ENCODE measurements around the gene PREX1.
A peak's percentile ranks its signal among the peaks of the same experiment; 100 is the strongest.

Gene PREX1

DNA sequence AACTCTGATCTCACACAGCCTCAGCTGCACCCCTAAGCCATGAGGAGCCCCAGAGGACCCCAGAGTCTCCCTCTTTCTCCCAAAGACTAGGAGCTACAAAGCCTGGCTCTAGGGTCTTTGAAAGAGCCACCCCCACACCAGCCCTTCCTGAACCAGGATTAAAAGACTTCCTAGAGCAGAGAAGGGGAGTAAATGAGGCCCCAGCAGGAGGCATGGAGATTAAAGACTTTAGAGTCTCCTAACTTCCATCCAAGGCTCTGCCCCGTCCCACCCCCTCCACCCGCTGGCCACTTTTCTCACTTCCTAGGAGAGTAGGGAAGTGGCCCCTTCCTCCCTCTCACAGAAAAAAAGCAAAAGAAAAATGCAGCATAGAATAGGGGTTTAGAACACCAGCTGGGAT, 1.7 kb downstream of the PREX1 start:
- H3K4me1 ChIP-seq (ENCODE audit: control insufficient read depth in 1 of 2, insufficient read depth in 2 of 2, low read length in 2 of 2): peaks cover 0 to 18% of the 10 kb centered on the region in 2 donors
- no peaks in the 10 kb centered on the region for H3K36me3 ChIP-seq (ENCODE audit: control insufficient read depth in 1 of 2, insufficient read depth in 2 of 2, low read length in 2 of 2)
- peak overlapping the region; percentile 51 to 71 for H3K4me3 ChIP-seq (ENCODE audit: low read depth in 1 of 2, low read length in 2 of 2)
- peaks cover 17 to 24% of the 10 kb centered on the region in 2 donors for H3K27me3 ChIP-seq (ENCODE audit: control insufficient read depth in 1 of 2, insufficient read depth in 2 of 2, low read length in 2 of 2)
- H3K9me3 ChIP-seq (ENCODE audit: control insufficient read depth in 1 of 2, low read length in 2 of 2): no peaks in the 10 kb centered on the region
- H3K9ac ChIP-seq (ENCODE audit: low read depth in 1 of 2, low read length in 2 of 2): peak overlapping the region in 1 of 2 donors; percentile 7
- no peak overlapping the region for H3K27ac ChIP-seq (ENCODE audit: low read depth, low read length)

DNA sequence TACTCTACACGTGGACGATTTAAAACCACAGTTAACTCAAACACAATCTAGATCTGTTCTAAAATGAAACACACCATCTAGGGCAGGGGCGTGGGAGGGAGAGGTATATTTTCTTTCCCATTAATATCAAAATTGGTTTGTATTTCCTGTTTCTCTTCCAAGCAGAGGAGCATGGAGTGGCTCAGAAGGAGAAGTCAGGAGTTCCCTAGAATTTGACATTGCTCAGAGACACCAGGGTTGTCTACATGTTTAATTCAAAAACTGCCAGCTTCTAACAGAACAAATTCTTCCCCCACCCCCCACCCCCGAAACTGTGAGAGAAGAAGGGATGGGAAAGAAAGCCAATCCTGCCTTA, 2.3 kb downstream of the PREX1 start:
- Histone ChIP-seq H3K27me3 (ENCODE audit: control insufficient read depth in 1 of 2, insufficient read depth in 2 of 2, low read length in 2 of 2) (peaks cover 17 to 22% of the 10 kb centered on the region in 2 donors), H3K9me3 (ENCODE audit: control insufficient read depth in 1 of 2, low read length in 2 of 2) (no peaks in the 10 kb centered on the region), H3K9ac (ENCODE audit: low read depth in 1 of 2, low read length in 2 of 2) (no peak overlapping the region), H3K36me3 (ENCODE audit: control insufficient read depth in 1 of 2, insufficient read depth in 2 of 2, low read length in 2 of 2) (no peaks in the 10 kb centered on the region), H3K27ac (ENCODE audit: low read depth, low read length) (no peak overlapping the region), H3K4me3 (ENCODE audit: low read depth in 1 of 2, low read length in 2 of 2) (peak overlapping the region; percentile 51 to 71), H3K4me1 (ENCODE audit: control insufficient read depth in 1 of 2, insufficient read depth in 2 of 2, low read length in 2 of 2) (peaks cover 0 to 19% of the 10 kb centered on the region in 2 donors)

DNA sequence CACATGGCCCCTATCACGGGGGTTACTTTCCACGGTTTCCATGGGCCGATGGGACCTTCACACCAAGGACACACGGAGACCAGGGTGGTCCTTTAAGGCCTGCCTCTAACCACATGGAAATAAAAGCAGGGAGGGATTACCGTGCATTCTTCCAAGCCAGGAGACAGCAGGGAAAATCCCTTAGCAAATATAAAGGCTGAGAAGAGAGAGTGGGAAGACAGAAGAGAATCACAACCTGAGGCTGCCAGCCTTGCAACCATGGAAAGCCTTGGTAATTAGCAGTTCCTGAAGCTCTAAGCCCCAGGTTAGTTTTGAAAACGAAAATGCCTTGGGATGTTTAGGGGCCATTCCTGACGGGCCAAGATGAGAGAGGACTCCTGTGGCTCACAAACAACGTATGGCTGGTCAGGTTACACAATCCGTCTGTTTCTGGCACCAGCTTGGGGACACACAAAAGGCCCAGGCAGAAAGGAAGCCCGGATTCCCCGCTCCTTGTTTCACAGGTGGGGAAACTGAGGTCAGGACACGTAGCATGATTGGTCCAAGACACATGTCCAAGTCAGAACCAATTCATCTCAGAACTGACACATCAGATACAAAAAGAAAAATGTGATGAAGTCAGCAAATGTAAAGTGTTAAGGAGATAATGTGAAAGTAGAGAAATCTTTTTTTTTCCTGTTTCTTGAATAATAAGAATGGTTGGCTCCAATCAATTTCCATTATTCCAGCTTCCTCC, 2.8 kb downstream of the PREX1 start:
- no peaks in the 10 kb centered on the region for H3K9me3 ChIP-seq (ENCODE audit: control insufficient read depth in 1 of 2, low read length in 2 of 2)
- no peaks in the 10 kb centered on the region for H3K36me3 ChIP-seq (ENCODE audit: control insufficient read depth in 1 of 2, insufficient read depth in 2 of 2, low read length in 2 of 2)
- H3K4me1 ChIP-seq (ENCODE audit: control insufficient read depth in 1 of 2, insufficient read depth in 2 of 2, low read length in 2 of 2): peaks cover 0 to 24% of the 10 kb centered on the region in 2 donors
- H3K27ac ChIP-seq (ENCODE audit: low read depth, low read length): no peak overlapping the region
- peak overlapping the region; percentile 19 to 36 for H3K4me3 ChIP-seq (ENCODE audit: low read depth in 1 of 2, low read length in 2 of 2)
- H3K9ac ChIP-seq (ENCODE audit: low read depth in 1 of 2, low read length in 2 of 2): no peak overlapping the region
- H3K27me3 ChIP-seq (ENCODE audit: control insufficient read depth in 1 of 2, insufficient read depth in 2 of 2, low read length in 2 of 2): peaks cover 17 to 21% of the 10 kb centered on the region in 2 donors

DNA sequence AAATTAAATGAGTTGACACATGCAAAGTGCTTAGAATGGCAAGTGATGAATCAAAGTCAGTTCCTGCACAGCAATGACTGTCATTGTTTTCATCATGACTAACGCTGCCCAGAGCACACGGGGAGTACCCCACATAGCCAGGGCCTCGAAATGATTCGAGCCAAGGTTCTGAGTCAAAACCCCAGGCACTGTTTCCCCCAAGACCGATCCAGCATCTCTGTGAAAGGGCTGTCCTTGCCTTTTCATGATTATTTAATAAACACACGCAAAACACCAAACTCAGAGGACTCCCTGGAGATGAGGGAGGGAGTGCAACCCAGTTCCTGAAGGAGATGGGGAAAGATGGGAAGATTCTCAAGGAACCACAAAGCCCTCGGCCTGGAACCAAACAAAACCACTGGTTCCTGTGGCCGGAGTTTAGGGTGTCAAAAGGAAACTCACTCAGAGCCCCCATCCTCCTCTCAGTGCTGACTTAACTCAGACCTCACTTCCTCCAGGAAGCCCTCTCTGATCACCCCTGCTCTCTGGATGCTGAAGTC, 3.8 kb downstream of the PREX1 start:
- Histone ChIP-seq H3K9ac (ENCODE audit: low read depth in 1 of 2, low read length in 2 of 2) (no peak overlapping the region), H3K4me3 (ENCODE audit: low read depth in 1 of 2, low read length in 2 of 2) (peak overlapping the region in 1 of 2 donors; percentile 32), H3K36me3 (ENCODE audit: control insufficient read depth in 1 of 2, insufficient read depth in 2 of 2, low read length in 2 of 2) (no peaks in the 10 kb centered on the region), H3K27me3 (ENCODE audit: control insufficient read depth in 1 of 2, insufficient read depth in 2 of 2, low read length in 2 of 2) (peaks cover 17 to 18% of the 10 kb centered on the region in 2 donors), H3K4me1 (ENCODE audit: control insufficient read depth in 1 of 2, insufficient read depth in 2 of 2, low read length in 2 of 2) (peaks cover 0 to 26% of the 10 kb centered on the region in 2 donors), H3K27ac (ENCODE audit: low read depth, low read length) (no peak overlapping the region), H3K9me3 (ENCODE audit: control insufficient read depth in 1 of 2, low read length in 2 of 2) (no peaks in the 10 kb centered on the region)

DNA sequence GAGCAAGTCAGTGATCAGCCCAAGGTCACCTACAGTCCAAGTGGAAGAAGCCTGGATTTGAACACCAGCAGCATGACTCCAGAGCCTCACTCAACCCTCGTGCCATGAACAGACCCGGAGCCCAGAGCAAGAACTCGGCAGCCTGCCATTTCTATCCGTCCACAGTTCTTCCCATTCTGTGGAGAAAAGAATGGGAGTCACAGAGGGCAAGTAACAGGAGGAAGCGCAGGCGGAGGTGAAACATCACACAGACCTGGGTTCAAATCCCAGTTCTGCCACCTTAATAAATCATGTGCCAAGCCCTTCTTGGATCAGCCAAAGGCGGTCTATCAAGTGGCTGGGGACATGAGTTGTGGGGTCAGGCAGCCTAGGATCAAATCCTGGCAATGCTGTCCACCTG, 4.3 kb downstream of the PREX1 start:
- peaks cover 4 to 32% of the 10 kb centered on the region in 2 donors for H3K4me1 ChIP-seq (ENCODE audit: control insufficient read depth in 1 of 2, insufficient read depth in 2 of 2, low read length in 2 of 2)

DNA sequence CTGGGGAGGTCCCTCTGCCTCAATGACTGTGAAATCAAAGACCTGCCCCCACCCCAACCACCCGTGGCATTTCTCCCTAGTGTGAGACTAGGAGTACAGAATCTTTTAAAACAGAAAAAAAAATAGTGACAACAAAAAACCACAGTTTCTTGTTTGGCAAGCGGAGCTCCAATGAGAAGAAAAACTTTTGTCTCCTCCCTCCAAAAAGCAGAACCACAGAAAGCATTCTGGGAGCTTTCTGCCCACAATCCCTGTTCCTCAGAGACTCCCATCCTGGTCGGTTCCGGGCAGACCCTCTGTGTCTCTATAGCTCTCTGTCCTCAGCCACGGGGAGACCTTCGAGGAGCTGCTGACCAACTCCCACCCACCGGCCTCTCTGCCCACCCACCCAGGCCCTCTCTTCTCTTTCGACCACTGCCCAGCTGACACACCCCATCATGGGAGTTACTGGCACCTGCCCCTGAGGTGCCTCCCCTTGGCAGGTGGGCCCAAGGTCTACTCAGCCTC, 4.9 kb downstream of the PREX1 start:
- H3K36me3 ChIP-seq (ENCODE audit: control insufficient read depth in 1 of 2, insufficient read depth in 2 of 2, low read length in 2 of 2): no peaks in the 10 kb centered on the region
- peak overlapping the region; percentile 23 for H3K27ac ChIP-seq (ENCODE audit: low read depth, low read length)
- H3K4me1 ChIP-seq (ENCODE audit: control insufficient read depth in 1 of 2, insufficient read depth in 2 of 2, low read length in 2 of 2): peaks cover 4 to 36% of the 10 kb centered on the region in 2 donors
- H3K27me3 ChIP-seq (ENCODE audit: control insufficient read depth in 1 of 2, insufficient read depth in 2 of 2, low read length in 2 of 2): peaks cover 11 to 12% of the 10 kb centered on the region in 2 donors
- peak overlapping the region in 1 of 2 donors; percentile 21 for H3K4me3 ChIP-seq (ENCODE audit: low read depth in 1 of 2, low read length in 2 of 2)
- no peak overlapping the region for H3K9ac ChIP-seq (ENCODE audit: low read depth in 1 of 2, low read length in 2 of 2)
- no peaks in the 10 kb centered on the region for H3K9me3 ChIP-seq (ENCODE audit: control insufficient read depth in 1 of 2, low read length in 2 of 2)

More for the DNA sequence above, 4.3 kb downstream of the PREX1 start:
- no peak overlapping the region for H3K9ac ChIP-seq (ENCODE audit: low read depth in 1 of 2, low read length in 2 of 2)
- peak overlapping the region in 1 of 2 donors; percentile 21 for H3K4me3 ChIP-seq (ENCODE audit: low read depth in 1 of 2, low read length in 2 of 2)
- H3K27ac ChIP-seq (ENCODE audit: low read depth, low read length): peak overlapping the region; percentile 23
- H3K27me3 ChIP-seq (ENCODE audit: control insufficient read depth in 1 of 2, insufficient read depth in 2 of 2, low read length in 2 of 2): peaks cover 12 to 14% of the 10 kb centered on the region in 2 donors
- no peaks in the 10 kb centered on the region for H3K36me3 ChIP-seq (ENCODE audit: control insufficient read depth in 1 of 2, insufficient read depth in 2 of 2, low read length in 2 of 2)
- H3K9me3 ChIP-seq (ENCODE audit: control insufficient read depth in 1 of 2, low read length in 2 of 2): no peaks in the 10 kb centered on the region

DNA sequence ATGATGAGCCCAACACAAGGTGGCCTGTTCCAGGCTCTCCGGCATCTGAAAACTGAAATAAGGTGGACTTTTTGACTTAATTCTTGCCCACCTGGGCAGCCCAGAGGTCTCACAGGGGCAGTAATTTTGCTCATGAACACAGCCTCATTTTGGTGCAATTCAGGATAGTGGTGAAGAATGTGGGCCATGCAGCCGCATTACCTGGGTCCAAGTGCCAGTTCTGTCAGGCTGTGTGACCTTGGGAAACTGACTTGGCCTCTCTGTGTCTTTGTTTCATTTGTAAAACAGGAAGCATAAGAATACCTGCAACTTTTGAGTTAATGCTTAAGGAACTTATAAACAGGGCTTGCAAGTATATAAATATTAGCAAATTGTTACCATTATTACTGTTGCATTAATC, 5.6 kb downstream of the PREX1 start:
- H3K4me1 ChIP-seq (ENCODE audit: control insufficient read depth in 1 of 2, insufficient read depth in 2 of 2, low read length in 2 of 2): peaks cover 4 to 42% of the 10 kb centered on the region in 2 donors
- no peaks in the 10 kb centered on the region for H3K36me3 ChIP-seq (ENCODE audit: control insufficient read depth in 1 of 2, insufficient read depth in 2 of 2, low read length in 2 of 2)
- H3K27ac ChIP-seq (ENCODE audit: low read depth, low read length): no peak overlapping the region

DNA sequence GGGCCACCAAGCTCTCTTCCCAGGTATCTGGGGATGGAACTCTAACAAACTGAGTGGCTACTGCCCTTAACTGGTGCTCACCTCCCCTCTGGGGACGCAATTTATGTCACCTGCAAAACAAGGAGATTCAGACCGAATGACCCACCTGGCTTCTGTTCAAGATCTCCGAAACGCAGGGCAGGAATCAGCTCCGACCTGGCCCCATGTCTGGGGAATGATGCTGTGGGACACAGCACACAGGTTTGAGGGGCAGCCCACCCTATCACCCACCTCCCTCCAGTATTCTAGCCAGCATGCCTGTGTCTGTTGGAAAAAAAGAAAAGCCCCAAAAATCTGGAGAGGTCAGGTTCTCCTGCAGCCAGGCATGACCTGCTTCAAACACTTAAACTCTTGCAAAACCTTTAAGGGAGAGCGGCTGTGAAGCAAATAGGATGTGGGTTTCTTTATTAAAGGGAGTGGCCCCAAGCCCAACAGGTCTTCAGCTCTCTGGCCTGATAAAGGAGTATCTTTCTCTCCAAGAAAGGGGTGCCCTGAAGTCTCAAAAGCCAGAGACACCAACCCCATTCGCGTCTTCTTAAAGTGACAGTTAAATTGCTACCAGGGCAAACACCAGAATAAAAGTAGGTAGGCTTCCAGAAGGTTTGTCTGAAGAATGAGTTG, 6.4 kb downstream of the PREX1 start:
- Histone ChIP-seq H3K36me3 (ENCODE audit: control insufficient read depth in 1 of 2, insufficient read depth in 2 of 2, low read length in 2 of 2) (no peaks in the 10 kb centered on the region), H3K4me3 (ENCODE audit: low read depth in 1 of 2, low read length in 2 of 2) (no peak overlapping the region), H3K27me3 (ENCODE audit: control insufficient read depth in 1 of 2, insufficient read depth in 2 of 2, low read length in 2 of 2) (peaks cover 5 to 9% of the 10 kb centered on the region in 2 donors), H3K4me1 (ENCODE audit: control insufficient read depth in 1 of 2, insufficient read depth in 2 of 2, low read length in 2 of 2) (peaks cover 4 to 42% of the 10 kb centered on the region in 2 donors), H3K27ac (ENCODE audit: low read depth, low read length) (no peak overlapping the region), H3K9me3 (ENCODE audit: control insufficient read depth in 1 of 2, low read length in 2 of 2) (no peaks in the 10 kb centered on the region), H3K9ac (ENCODE audit: low read depth in 1 of 2, low read length in 2 of 2) (no peak overlapping the region)

More for the DNA sequence above, 5.6 kb downstream of the PREX1 start:
- Histone ChIP-seq H3K27me3 (ENCODE audit: control insufficient read depth in 1 of 2, insufficient read depth in 2 of 2, low read length in 2 of 2) (peaks cover 8 to 12% of the 10 kb centered on the region in 2 donors), H3K9me3 (ENCODE audit: control insufficient read depth in 1 of 2, low read length in 2 of 2) (no peaks in the 10 kb centered on the region), H3K9ac (ENCODE audit: low read depth in 1 of 2, low read length in 2 of 2) (no peak overlapping the region), H3K4me3 (ENCODE audit: low read depth in 1 of 2, low read length in 2 of 2) (no peak overlapping the region)

DNA sequence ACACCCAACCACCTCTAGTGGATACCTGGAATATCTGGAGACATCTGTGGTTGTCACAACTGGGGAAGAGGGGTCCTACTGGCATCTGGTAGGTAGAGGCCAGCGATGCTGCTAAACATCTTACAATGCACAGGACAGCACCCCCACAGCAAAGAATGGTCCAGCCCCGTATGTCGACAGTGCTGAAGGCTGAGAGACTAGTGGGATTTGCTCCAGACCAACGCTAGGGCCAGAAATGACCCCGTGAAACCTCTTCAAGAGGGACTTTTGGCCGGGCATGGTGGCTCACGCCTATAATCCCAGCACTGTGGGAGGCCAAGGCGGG, 7.2 kb downstream of the PREX1 start:
- H3K4me3 ChIP-seq (ENCODE audit: low read depth in 1 of 2, low read length in 2 of 2): no peak overlapping the region
- peaks cover 4 to 42% of the 10 kb centered on the region in 2 donors for H3K4me1 ChIP-seq (ENCODE audit: control insufficient read depth in 1 of 2, insufficient read depth in 2 of 2, low read length in 2 of 2)
- peaks cover under 1 to 1% of the 10 kb centered on the region in 2 donors for H3K27me3 ChIP-seq (ENCODE audit: control insufficient read depth in 1 of 2, insufficient read depth in 2 of 2, low read length in 2 of 2)
- H3K9me3 ChIP-seq (ENCODE audit: control insufficient read depth in 1 of 2, low read length in 2 of 2): no peaks in the 10 kb centered on the region
- no peak overlapping the region for H3K9ac ChIP-seq (ENCODE audit: low read depth in 1 of 2, low read length in 2 of 2)
- H3K36me3 ChIP-seq (ENCODE audit: control insufficient read depth in 1 of 2, insufficient read depth in 2 of 2, low read length in 2 of 2): no peaks in the 10 kb centered on the region
- H3K27ac ChIP-seq (ENCODE audit: low read depth, low read length): no peak overlapping the region
